Vagina (tissue), 2 donors: ENCODE data around the gene TRIM74. TPM values are rescaled to one million over a fixed set of nuclear protein-coding genes. Genes with fewer than 3 reads are reported as not detected.
"Not testable (repeated sequence)": the region's sequence is repeated elsewhere in the genome, so short reads cannot be mapped to it uniquely, and the experiment has no call there.

ENCODE experiments used
- DNase-seq, 2 donors: peaks; one replicate each; pipeline ENCODE4 v3.0.0-alpha.2; 2017; ENCODE audit errors: extremely low spot score in 2 of 2
- H3K27ac ChIP-seq: fragments of 200-600 bp; sonication (generic); one replicate; pipeline ENCODE4 v1.5.1; 2019
- H3K27me3 ChIP-seq: fragments of 200-600 bp; sonication (generic); one replicate; pipeline ENCODE4 v1.5.1; 2019
- H3K36me3 ChIP-seq, 2 donors: fragments of 200-600 bp; sonication (generic); one replicate each; pipeline ENCODE4 v1.5.1; 2017 to 2019
- H3K4me1 ChIP-seq: fragments of 200-600 bp; sonication (generic); one replicate; pipeline ENCODE4 v1.5.1; 2019
- H3K4me3 ChIP-seq, 2 donors: fragments of 200-600 bp; sonication (generic); 1 replicate in 1 of 2; 2 replicates in 1 of 2; pipeline ENCODE4 v1.5.1; 2016 to 2019
- H3K9me3 ChIP-seq: fragments of 200-600 bp; sonication (generic); one replicate; pipeline ENCODE4 v1.5.1; 2019
- POLR2A ChIP-seq, 2 donors: fragments of 450-650 bp; IDR thresholded peaks; one replicate each; pipeline ENCODE4 v1.6.1; 2017; ENCODE audit warnings: antibody characterized with exemption in 2 of 2, mild to moderate bottlenecking in 2 of 2, moderate library complexity in 2 of 2
- POLR2AphosphoS5 ChIP-seq, 2 donors: sonication (generic); formaldehyde crosslinking; IDR thresholded peaks; one replicate each; pipeline ENCODE4 v1.9.0; 2017; ENCODE audit warnings: antibody characterized with exemption in 2 of 2, mild to moderate bottlenecking in 2 of 2, low read depth in 1 of 2; ENCODE audit not compliant: insufficient read depth in 1 of 2
- intact Hi-C: fragments of 100-400 bp; cut with DNase I; formaldehyde crosslinking; loops from one replicate; pipeline ENCODE4 v1.15.1; 2023
- total RNA-seq: library from RNA; depleted of rRNA; stranded (reverse); fragments of >200 nt; gene quantifications from one replicate; pipeline ENCODE4 v1.2.3, GENCODE V29; 2016

TRIM74 gene
- total RNA-seq: not detected

- H3K4me3 ChIP-seq, H3K4me1 ChIP-seq, DNase-seq, H3K27me3 ChIP-seq, intact Hi-C loops, H3K9me3 ChIP-seq, H3K36me3 ChIP-seq, H3K27ac ChIP-seq: not testable (repeated sequence)
These were observed at the start of gene TRIM74 for GRCh38 chr7:72968980-72969516. TSS of gene TRIM74 (minus strand) at chr7:72969466. CDS start at chr7:72966157, 3,309 bp downstream.

- H3K9me3 ChIP-seq, H3K27me3 ChIP-seq, H3K36me3 ChIP-seq, DNase-seq, intact Hi-C loops, H3K4me1 ChIP-seq, H3K27ac ChIP-seq: not testable (repeated sequence)
- H3K4me3 ChIP-seq: peak overlapping the region; percentile 31 to 67
These were observed 37.2 kb upstream of the TRIM74 start for GRCh38 chr7:73006491-73006890.

- H3K4me1 ChIP-seq, intact Hi-C loops, H3K27me3 ChIP-seq, H3K9me3 ChIP-seq, H3K36me3 ChIP-seq: not testable (repeated sequence)
- Histone ChIP-seq H3K27ac (peak overlapping the region; percentile 89), H3K4me3 (peak overlapping the region; percentile 67 to 81)
- DNase-seq: peak in 1 of 2 donors; percentile 96
- TF ChIP-seq POLR2A (IDR thresholded peaks at IDR 0.05) (peak; percentile 39 to 89), POLR2AphosphoS5 (IDR thresholded peaks at IDR 0.05; ENCODE audit: insufficient read depth in 1 of 2, low read depth in 1 of 2) (peak; percentile 78 to 89)
These were observed 36.6 kb upstream of the TRIM74 start for GRCh38 chr7:73005693-73006447.

- Histone ChIP-seq H3K27ac (peak overlapping the region; percentile 89), H3K4me3 (peak overlapping the region; percentile 67 to 81)
- DNase-seq, H3K36me3 ChIP-seq, intact Hi-C loops, H3K27me3 ChIP-seq, H3K4me1 ChIP-seq, H3K9me3 ChIP-seq: not testable (repeated sequence)
These were observed 36.1 kb upstream of the TRIM74 start for GRCh38 chr7:73005356-73005692.

GRCh38 chr7:72997887-72998468, 28.7 kb upstream of the TRIM74 start:
- intact Hi-C loops, H3K9me3 ChIP-seq, H3K36me3 ChIP-seq, H3K27ac ChIP-seq, H3K27me3 ChIP-seq, DNase-seq, H3K4me1 ChIP-seq, H3K4me3 ChIP-seq: not testable (repeated sequence)

GRCh38 chr7:72997447-72997846, 28.2 kb upstream of the TRIM74 start:
- intact Hi-C loops, DNase-seq, H3K4me1 ChIP-seq, H3K36me3 ChIP-seq, H3K27ac ChIP-seq, H3K4me3 ChIP-seq, H3K9me3 ChIP-seq, H3K27me3 ChIP-seq: not testable (repeated sequence)

- H3K4me3 ChIP-seq, intact Hi-C loops, H3K9me3 ChIP-seq, H3K4me1 ChIP-seq, DNase-seq, H3K36me3 ChIP-seq, H3K27me3 ChIP-seq, H3K27ac ChIP-seq: not testable (repeated sequence)
These were observed 26.2 kb upstream of the TRIM74 start for GRCh38 chr7:72995484-72995883.

- intact Hi-C loops, H3K9me3 ChIP-seq, H3K4me3 ChIP-seq, DNase-seq, H3K27me3 ChIP-seq, H3K27ac ChIP-seq, H3K4me1 ChIP-seq, H3K36me3 ChIP-seq: not testable (repeated sequence)
These were observed 21.1 kb upstream of the TRIM74 start for GRCh38 chr7:72990146-72990913.

- intact Hi-C loops, H3K4me3 ChIP-seq, H3K27ac ChIP-seq, H3K4me1 ChIP-seq, H3K27me3 ChIP-seq, H3K9me3 ChIP-seq, DNase-seq, H3K36me3 ChIP-seq: not testable (repeated sequence)
These were observed 12.8 kb upstream of the TRIM74 start for GRCh38 chr7:72982084-72982483.

GRCh38 chr7:72980382-72980781, 11.1 kb upstream of the TRIM74 start:
- H3K4me1 ChIP-seq, H3K27me3 ChIP-seq, intact Hi-C loops, DNase-seq, H3K36me3 ChIP-seq, H3K27ac ChIP-seq, H3K9me3 ChIP-seq, H3K4me3 ChIP-seq: not testable (repeated sequence)

- DNase-seq, H3K4me3 ChIP-seq, H3K27me3 ChIP-seq, H3K27ac ChIP-seq, H3K36me3 ChIP-seq, H3K9me3 ChIP-seq, intact Hi-C loops, H3K4me1 ChIP-seq: not testable (repeated sequence)
These were observed 7.2 kb upstream of the TRIM74 start for GRCh38 chr7:72976434-72976833.

- DNase-seq, H3K27me3 ChIP-seq, H3K9me3 ChIP-seq, H3K27ac ChIP-seq, H3K4me1 ChIP-seq, H3K36me3 ChIP-seq, intact Hi-C loops, H3K4me3 ChIP-seq: not testable (repeated sequence)
These were observed 6.5 kb upstream of the TRIM74 start for GRCh38 chr7:72975656-72976286.

GRCh38 chr7:72974781-72975180, 5.5 kb upstream of the TRIM74 start:
- DNase-seq, H3K27me3 ChIP-seq, intact Hi-C loops, H3K4me3 ChIP-seq, H3K36me3 ChIP-seq, H3K27ac ChIP-seq, H3K4me1 ChIP-seq, H3K9me3 ChIP-seq: not testable (repeated sequence)
